Thoracic aorta (tissue), 2 donors: ENCODE data around the gene GIPC3. TPM values are rescaled to one million over a fixed set of nuclear protein-coding genes. Genes with fewer than 3 reads are reported as not detected.

Experiments
- ATAC-seq: fragments of 150-250 bp; one replicate; pipeline ENCODE4 v1.8.0; 2017; ENCODE audit warnings: low read depth; ENCODE audit not compliant: insufficient number of reproducible peaks, low FRiP score
- DNase-seq: peaks from one replicate; pipeline ENCODE4 v3.0.0-alpha.2; 2020; ENCODE audit warnings: low spot score
- H3K27ac ChIP-seq, 2 donors: fragments of 200-600 bp; sonication (generic); 1 replicate in 1 of 2; 2 replicates in 1 of 2; pipeline ENCODE4 v1.5.1; 2016; ENCODE audit warnings: mild to moderate bottlenecking in 2 of 2, moderate library complexity in 2 of 2
- H3K27me3 ChIP-seq: fragments of 200-600 bp; sonication (generic); replicated peaks from 2 replicates; pipeline ENCODE4 v1.6.0; 2016; ENCODE audit warnings: mild to moderate bottlenecking; ENCODE audit not compliant: insufficient read depth
- H3K36me3 ChIP-seq: fragments of 200-600 bp; sonication (generic); one replicate; pipeline ENCODE4 v1.5.1; 2016
- H3K4me1 ChIP-seq, 2 donors: fragments of 200-600 bp; sonication (generic); 1 replicate in 1 of 2; 2 replicates in 1 of 2; pipeline versions ENCODE4 v1.5.1 to v1.6.0; 2016; ENCODE audit warnings: low read depth in 2 of 2, mild to moderate bottlenecking in 1 of 2; ENCODE audit not compliant: control insufficient read depth in 1 of 2
- H3K4me3 ChIP-seq: fragments of 200-600 bp; sonication (generic); 2 replicates; pipeline ENCODE4 v1.5.1; 2016; ENCODE audit warnings: mild to moderate bottlenecking
- H3K9me3 ChIP-seq: fragments of 200-600 bp; sonication (generic); 2 replicates; pipeline ENCODE4 v1.5.1; 2016
- CTCF ChIP-seq: fragments of 200-600 bp; sonication (generic); IDR thresholded peaks from one replicate; pipeline ENCODE4 v1.5.1; 2019; ENCODE audit warnings: antibody characterized with exemption
- total RNA-seq, 2 donors: library from RNA; depleted of rRNA; stranded (reverse); fragments of >200 nt; gene quantifications; one replicate each; pipeline versions ENCODE4 v1.1.0 to v1.2.3, GENCODE V29; 2016

Gene GIPC3
- total RNA-seq, 2 donors from 2014 or later, result 1.1 to 1.6 TPM

DNA sequence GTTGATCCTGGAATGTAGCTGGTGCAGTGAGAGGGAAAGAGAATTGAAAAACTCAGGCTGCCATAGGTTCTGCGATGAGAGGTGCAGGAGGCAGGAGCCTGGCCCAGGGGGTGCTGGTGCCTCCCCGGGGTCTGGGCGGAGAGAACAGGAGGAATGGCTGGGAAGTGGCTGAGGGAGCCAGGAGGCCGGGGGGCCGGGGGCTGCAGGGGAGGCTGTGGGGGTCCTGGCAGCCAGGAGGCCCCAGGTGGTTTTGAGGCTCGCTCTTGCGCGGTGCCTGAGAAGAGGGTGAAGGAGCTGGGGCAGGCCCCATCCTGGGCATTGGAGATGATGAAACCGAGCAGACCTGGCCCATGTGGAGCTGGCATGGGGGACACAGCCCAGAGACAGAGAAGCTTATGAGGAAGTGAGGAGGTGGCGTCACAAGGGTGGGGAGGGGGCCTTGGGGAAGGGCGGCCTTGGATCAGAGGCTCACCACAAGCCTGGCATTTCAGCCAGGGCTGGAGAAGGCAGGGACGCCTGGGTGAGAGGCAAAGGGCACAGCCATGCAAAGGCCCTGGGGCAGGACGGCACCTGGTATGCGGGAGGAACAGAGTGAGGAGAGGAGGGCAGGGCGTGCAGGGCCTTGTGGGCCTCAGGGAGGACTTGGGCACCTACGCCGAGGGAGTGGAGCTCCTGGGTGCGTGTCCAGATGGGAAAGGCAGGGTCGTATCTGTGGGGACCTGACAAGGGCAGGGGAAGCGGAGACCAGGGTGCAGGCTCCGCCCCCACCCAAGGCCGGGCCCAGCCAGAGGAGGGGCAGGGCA lies 47.6 kb upstream of the GIPC3 start:
- no peak overlapping the region for H3K4me3 ChIP-seq
- no peaks in the 10 kb centered on the region for H3K9me3 ChIP-seq
- peaks cover 30% of the 10 kb centered on the region for H3K36me3 ChIP-seq
- H3K27me3 ChIP-seq, result no peaks in the 10 kb centered on the region
- no peaks in the 10 kb centered on the region for H3K4me1 ChIP-seq
- H3K27ac ChIP-seq, result no peak overlapping the region
- DNase-seq (no peak), ATAC-seq (no peak)
- TF ChIP-seq CTCF, result no peak

GRCh38 chr19:3538258-3538929 lies 46.9 kb upstream of the GIPC3 start:
- DNase-seq (no peak), ATAC-seq (no peak)
- no peak for TF ChIP-seq CTCF
- H3K27me3 ChIP-seq, result no peaks in the 10 kb centered on the region
- H3K4me3 ChIP-seq, result no peak overlapping the region
- peaks cover 23% of the 10 kb centered on the region for H3K36me3 ChIP-seq
- H3K9me3 ChIP-seq, result no peaks in the 10 kb centered on the region
- peaks cover 0 to 7% of the 10 kb centered on the region in 2 donors for H3K4me1 ChIP-seq
- H3K27ac ChIP-seq, result no peak overlapping the region

DNA sequence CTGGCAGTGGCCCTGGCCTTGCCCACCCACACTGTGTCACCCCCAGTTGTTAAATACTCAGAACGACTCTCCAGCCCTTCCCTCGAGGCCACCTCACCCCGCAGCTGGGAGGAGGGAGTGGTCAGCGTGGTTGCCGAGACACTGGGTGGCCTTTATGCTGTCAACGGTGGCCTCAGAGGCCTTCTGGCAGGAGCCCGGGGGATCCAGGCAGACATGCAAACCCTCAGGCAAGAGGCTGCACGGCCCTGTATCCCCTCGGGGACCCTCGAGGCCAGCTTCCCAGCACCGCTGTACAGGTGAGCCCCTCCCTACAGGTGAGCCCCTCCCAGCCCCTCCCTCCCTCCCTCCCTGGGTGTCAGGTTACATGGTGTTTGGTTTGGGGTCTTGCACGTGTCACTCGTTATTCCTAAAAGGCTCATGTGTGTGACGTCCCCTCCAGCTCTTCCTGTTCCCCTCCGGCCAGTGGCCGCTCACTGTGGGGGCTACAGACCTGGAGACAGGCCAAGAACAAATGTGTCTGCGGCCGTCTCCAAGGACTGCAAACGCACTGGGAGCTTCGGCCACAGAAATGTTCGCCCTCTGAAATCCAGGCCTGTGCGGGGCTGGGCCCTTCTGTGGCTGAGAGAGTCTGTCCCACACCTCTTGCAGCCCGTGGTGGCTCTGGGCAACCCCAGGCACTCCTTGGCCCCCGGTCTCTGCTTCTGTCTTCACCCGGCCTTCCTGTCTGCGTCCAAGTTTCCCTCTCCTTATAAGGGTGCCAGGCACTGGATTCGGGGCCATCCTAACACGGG lies 46.1 kb upstream of the GIPC3 start, which contains the start of gene TEKTIP1:
TEKTIP1 (plus strand) TSS at position 210 of the 791 bp plus-strand sequence; CDS start at position 214, 4 bp downstream.
- no peaks in the 10 kb centered on the region for H3K27me3 ChIP-seq
- no peak within 1 kb of the TSS for H3K27ac ChIP-seq
- H3K36me3 ChIP-seq, result peaks cover 17% of the 10 kb centered on the region
- no peaks in the 10 kb centered on the region for H3K9me3 ChIP-seq
- H3K4me3 ChIP-seq, result no peak within 1 kb of the TSS
- peaks cover 0 to 14% of the 10 kb centered on the region in 2 donors for H3K4me1 ChIP-seq
- DNase-seq (no peak), ATAC-seq (no peak)
- no peak for TF ChIP-seq CTCF

- H3K27me3 ChIP-seq, result no peaks in the 10 kb centered on the region
- no peak for ATAC-seq
- no peak overlapping the region for H3K27ac ChIP-seq
- H3K9me3 ChIP-seq, result no peaks in the 10 kb centered on the region
- peaks cover 11% of the 10 kb centered on the region for H3K36me3 ChIP-seq
- peaks cover 0 to 14% of the 10 kb centered on the region in 2 donors for H3K4me1 ChIP-seq
- DNase-seq, result no peak
- no peak overlapping the region for H3K4me3 ChIP-seq
- TF ChIP-seq CTCF, result no peak
Measured at GRCh38 chr19:3539756-3540118, 45.5 kb upstream of the GIPC3 start.
